GM21825 (cell line): ENCODE data around the gene ZNF768.
"Not testable (repeated sequence)": the region's sequence is repeated elsewhere in the genome, so short reads cannot be mapped to it uniquely, and the experiment has no call there.

Source experiments
- ATAC-seq: cut with Tn5 transposase; IDR thresholded peaks from one replicate; pipeline ENCODE4 v1.9.1; 2021; ENCODE audit warnings: mild to moderate bottlenecking, moderate library complexity; ENCODE audit not compliant: unreplicated experiment

The ZNF768 gene

DNA sequence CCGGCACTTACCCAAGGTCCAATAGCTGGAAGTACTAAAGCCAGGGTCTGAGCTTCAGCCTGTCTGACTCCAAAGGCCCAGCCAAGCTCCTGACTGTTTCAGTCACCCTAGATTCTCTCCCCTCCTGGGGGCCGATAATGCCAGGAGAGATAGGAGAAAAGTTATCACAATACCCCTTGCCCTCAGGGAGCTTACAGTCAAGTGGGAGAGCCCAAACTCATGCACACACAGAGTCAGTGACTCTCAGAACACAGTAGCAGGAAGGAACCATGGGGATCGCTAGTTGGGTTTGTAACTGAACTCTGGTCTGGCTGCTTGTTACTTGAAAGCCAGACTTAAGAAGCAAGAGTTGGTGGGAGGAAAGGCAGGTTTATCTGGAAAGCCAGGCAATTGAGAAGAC is 14.9 kb downstream of the ZNF768 start:
- no peak for ATAC-seq

DNA sequence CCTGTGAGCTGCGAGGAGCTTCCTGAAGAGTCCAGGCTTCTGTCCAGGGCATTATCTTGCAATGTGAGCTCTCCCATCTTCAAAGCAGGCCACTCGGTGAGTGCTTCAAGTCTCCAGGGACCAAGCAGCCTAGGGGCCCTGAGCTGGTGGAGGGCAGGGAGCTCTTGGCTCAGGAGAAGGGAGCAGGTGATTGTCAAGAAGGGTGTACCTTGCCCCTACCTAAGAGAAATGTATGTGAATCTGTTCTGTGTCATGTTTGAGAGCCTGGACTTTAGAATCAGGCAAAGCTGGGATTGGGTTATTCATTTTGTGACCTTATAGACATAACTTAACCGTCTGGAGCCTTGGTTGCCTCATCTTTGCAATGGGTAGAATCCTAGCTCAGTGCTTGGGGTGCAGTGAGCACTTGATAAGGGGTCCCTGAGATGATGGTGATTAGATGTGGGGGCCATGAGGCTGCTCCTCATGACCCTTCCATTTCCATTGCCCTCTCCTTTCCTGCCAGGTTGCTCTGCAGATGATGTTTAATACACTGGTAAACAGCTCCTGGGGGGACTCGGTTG is 15.9 kb downstream of the ZNF768 start:
- ATAC-seq: no peak

DNA sequence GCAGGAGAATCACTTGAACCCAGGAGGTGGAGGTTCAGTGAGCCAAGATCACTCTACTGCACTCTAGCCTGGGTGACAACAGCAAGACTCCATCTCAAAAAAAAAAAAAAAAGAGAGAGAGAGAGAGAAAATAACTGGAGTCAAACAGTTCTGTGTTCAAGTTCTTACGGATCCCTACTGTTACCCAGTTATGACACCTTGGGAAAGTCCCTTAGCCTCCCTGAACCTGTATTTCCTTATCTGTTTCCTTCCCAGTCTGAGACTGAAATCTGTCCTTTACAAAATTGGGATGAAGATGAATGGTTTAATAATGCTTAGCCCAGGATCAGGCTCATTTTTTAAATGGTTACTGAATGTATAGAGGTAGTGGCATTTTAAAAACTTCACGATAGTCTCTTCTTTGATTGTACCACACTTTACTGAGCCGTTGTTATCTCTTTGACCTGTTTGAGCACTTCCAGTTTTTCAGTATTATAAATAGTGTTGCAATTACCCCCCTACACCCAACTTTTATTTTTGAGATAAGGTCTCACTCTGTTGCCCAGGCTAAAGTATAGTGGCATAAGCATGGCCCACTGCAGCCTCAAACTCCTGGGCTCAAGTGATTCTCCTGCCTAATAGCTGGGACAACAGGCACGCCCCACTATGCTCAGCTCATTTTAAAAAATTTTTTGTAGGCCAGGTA is 17.1 kb downstream of the ZNF768 start:
- ATAC-seq: no peak

GRCh38 chr16:30503403-30504296 is 22.7 kb downstream of the ZNF768 start:
- ATAC-seq: no peak

- no peak for ATAC-seq
Measured at GRCh38 chr16:30499284-30499683, 27.1 kb downstream of the ZNF768 start.

DNA sequence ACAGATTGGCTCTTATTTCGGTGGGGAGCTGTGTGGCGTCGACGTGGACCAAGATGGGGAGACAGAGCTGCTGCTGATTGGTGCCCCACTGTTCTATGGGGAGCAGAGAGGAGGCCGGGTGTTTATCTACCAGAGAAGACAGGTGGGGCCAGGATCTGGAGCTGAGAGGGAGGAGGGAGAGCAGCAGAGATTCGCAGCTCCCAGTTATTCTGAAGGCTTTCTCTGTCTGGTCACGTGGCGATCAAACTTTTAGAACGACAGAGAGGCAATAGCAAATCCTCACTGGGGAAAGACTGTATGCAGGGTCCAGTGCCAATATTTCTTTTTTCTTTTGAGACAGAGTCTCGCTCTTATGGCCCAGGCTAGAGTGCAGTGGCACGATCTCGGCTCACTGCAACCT is 31.7 kb downstream of the ZNF768 start:
- no peak for ATAC-seq

DNA sequence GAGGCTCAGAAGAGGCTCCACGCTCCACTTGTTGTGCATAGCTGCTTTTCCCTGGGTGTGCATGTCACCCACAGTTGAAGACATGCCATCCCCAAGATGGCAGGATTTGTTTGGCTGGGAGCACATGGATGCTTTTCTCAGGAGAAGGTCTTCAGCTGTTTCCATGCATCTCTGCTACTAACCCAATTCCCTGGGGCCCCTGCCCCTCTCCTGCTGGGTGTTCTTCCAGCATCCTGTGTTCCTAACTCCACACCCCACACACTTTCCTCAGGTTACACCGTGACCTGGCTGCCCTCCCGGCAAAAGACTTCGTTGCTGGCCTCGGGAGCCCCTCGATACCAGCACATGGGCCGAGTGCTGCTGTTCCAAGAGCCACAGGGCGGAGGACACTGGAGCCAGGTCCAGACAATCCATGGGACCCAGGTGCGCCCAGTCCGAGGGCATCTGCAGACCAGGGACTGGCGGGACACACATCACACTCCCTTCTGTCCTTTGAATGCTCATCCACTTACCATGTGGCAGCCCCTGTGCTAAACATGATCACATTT is 32.4 kb downstream of the ZNF768 start:
- no peak for ATAC-seq

- no peak for ATAC-seq
Measured at GRCh38 chr16:30491744-30492308, 34.5 kb downstream of the ZNF768 start.

DNA sequence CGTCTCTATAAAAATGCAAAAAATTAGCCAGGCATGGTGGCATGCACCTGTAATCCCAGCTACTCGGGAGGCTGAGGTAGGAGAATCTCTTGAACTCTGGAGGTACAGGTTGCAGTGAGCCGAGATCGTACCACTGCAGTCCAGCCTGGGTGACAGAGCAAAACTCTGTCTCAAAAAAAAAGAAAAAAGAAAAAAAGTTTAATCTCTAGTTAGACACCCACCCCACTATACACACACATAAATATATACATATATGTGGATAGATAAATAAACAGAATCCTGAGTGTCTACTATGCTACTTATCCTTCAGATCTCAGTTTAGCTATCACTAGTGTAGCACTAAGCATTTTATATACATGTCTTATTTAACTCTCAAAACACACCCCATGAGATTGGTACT is 35.1 kb downstream of the ZNF768 start:
- no peak for ATAC-seq

- no peak for ATAC-seq
Measured at GRCh38 chr16:30490210-30490609, 36.2 kb downstream of the ZNF768 start.

DNA sequence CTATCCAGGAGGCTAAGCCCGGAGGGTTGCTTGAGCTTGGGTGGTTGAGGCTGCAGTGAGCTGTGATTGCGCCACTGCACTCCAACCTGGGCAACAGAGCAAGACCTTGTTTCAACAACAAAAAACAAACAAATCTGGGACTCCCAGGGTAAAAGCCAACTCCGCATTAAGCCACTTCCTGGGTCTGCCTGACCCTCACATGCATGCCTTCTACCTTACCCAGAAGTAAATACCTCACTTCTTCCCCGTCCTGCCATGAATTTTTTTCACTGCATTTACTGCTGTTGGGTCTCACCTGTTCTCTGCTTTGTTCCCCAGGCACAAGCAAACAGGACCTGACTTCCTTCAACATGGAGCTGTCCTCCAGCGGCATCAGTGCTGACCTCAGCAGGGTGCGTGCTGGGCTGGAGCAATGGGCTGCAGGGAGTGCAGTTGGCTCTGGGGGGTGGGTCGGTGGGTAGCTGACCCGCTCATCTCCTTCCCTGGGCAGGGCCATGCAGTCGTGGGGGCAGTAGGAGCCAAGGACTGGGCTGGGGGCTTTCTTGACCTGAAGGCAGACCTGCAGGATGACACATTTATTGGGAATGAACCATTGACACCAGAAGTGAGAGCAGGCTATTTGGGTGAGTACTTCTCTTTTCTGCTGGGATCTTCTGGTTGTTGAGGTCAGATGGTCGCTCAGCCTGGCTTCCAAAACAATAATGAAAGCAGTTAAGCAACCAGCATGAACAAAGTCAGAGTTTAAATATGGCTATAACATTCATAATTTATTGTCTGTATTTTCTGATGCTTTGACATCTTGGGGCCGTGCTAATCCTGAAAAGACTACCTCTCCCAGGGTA is 37.4 kb downstream of the ZNF768 start:
- no peak for ATAC-seq

DNA sequence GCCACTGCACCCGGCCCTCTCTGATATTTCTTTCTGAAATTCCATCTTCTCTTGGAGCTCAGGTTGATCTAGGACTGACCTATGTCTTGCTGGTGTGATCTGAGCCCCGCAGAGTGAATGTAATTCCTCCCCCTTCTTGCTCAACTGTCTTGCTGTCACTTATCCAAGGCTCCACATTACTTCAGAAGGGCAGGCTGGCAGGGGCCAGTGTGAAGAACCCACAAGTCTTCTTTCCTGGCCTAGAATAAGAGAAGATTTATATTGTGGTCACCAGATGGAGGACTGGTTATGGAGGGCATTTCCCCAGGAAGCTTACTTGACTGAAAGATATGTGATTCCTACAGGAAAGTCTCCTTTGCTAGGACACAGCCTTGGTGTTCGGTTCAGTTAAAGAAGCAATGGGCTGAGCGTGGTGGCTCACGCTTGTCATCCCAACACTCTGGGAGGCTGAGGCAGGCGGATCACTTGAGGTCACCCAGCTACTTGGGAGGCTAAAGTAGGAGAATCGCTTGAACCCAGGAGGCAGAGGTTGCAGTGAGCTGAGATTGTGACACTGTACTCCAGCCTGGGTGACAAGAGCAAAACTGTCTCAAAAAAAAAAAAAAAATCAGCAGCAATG is 40.4 kb downstream of the ZNF768 start:
- ATAC-seq: no peak

DNA sequence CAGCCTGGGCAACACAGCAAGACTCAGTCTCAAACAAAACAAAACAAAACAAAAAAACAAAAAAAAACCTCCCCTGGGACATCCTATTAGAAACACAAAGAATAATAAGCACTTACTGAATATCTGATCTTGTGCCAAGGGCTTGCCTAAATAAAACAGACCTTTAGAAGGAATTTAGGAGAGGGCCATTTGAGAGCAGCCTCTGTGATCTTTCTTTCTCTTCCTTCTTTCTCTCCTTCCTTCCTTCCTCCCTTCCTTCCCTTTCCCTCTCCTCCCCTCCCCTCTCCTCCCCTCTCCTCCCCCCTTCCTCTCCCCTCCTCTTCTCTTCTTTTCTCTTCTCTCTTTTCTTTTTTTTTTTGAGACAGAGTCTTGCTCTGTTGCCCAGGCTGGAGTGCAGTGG is 41.5 kb downstream of the ZNF768 start:
- no peak for ATAC-seq

DNA sequence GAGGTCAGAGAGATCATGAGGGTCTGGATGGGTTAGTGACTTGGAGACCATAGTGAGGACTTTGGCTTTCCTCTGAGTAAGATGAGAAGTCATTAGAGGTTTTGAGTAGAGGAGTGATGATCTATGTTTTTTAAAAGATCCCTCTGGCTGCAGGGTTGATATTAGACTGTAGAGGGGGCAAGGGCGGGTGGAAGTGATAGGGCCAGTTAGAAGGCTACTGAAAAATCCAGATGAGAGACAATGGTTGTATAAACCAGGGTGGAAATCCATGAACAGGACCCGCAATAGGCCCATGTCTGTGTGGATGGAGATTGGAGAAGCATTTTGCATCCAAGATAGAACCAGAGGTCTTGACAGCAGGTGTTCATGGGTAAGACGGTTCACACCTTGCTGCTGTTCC is 44.0 kb downstream of the ZNF768 start:
- no peak for ATAC-seq

DNA sequence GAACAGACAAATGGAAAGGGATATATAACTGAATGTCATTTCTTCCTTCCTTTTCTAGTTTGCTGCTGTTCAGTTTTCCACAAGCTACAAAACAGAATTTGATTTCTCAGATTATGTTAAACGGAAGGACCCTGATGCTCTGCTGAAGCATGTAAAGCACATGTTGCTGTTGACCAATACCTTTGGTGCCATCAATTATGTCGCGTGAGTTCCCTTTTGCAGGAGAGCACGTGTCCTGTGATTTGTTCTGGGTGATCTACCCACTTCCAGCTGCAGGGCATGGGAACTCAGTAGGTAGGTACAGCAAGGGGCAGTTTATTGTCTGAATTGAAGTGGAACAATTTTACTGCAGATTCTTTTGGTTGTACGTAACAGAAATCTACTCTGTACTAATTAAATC is 45.0 kb downstream of the ZNF768 start:
- no peak for ATAC-seq

DNA sequence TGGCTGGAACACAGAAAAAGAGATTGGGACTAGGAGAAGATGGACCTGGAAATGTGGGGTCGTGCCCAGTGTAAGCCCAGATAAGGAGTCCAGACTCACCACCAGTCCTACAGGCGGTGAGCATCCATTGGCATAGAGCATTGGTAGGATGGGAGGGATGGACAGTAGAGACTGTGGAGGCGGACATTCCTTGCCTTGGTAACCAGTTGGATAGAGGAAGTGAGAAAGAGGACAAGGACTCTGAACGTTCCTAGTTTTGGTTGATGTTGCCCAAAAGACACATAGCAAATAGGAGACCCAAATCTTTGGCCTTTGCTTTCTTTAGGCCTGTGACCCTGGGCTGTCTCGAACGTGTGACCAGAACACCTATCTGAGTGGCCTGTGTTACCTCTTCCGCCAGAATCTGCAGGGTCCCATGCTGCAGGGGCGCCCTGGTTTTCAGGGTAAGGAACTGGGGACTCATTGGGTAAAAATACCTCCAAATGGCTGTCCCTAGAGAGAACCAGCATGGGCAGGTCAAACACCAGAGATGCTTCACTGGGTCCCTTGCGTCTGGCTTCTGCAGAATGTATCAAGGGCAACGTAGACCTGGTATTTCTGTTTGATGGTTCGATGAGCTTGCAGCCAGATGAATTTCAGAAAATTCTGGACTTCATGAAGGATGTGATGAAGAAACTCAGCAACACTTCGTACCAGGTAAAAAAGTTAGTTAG is 47.4 kb downstream of the ZNF768 start:
- ATAC-seq: no peak

- not testable (repeated sequence) for ATAC-seq
Measured at GRCh38 chr16:30477773-30478172, 48.6 kb downstream of the ZNF768 start.

GRCh38 chr16:30476991-30477390 is 49.4 kb downstream of the ZNF768 start:
- no peak for ATAC-seq

- no peak for ATAC-seq
Measured at GRCh38 chr16:30474684-30475083, 51.7 kb downstream of the ZNF768 start.
